ENCODE data around the gene MTPN. TPM values are rescaled to one million over a fixed set of nuclear protein-coding genes. Genes with fewer than 3 reads are reported as not detected.

MTPN gene
- total RNA-seq, 1 donor = 117 TPM

GRCh38 chr7:135939261-135939812 lies 37.8 kb downstream of the MTPN start:
- H3K79me2 ChIP-seq (ENCODE audit: insufficient read depth, low read length) = peaks cover 79% of the 10 kb centered on the region
- peaks cover 21% of the 10 kb centered on the region for H4K20me1 ChIP-seq (ENCODE audit: insufficient read depth, low read length)
- no peak overlapping the region for H3K4me3 ChIP-seq (ENCODE audit: insufficient read depth, low read length)
- H3K36me3 ChIP-seq (ENCODE audit: insufficient read depth, low read length) = peaks cover 5% of the 10 kb centered on the region
- H3K27me3 ChIP-seq (ENCODE audit: insufficient read depth, low read length) = no peaks in the 10 kb centered on the region
- H2AFZ ChIP-seq (ENCODE audit: low read length) = no peak overlapping the region
- no peak overlapping the region for H3K27ac ChIP-seq (ENCODE audit: low read depth, low read length)
- DNase-seq (ENCODE audit: insufficient read length, low spot score, missing footprints) = no peak
- no peaks in the 10 kb centered on the region for H3K9me3 ChIP-seq (ENCODE audit: low read depth, low read length)
- no peak for TF ChIP-seq CTCF (IDR thresholded peaks at IDR 0.05; ENCODE audit: extremely low read depth, low read depth, low read length)
- H3K4me2 ChIP-seq (ENCODE audit: insufficient read depth, low read length) = no peak overlapping the region
- H3K4me1 ChIP-seq (ENCODE audit: insufficient read depth, low read length) = peaks cover 6% of the 10 kb centered on the region

- H3K9me3 ChIP-seq (ENCODE audit: low read depth, low read length) = no peaks in the 10 kb centered on the region
- H3K36me3 ChIP-seq (ENCODE audit: insufficient read depth, low read length) = peaks cover 5% of the 10 kb centered on the region
- peaks cover 24% of the 10 kb centered on the region for H4K20me1 ChIP-seq (ENCODE audit: insufficient read depth, low read length)
- H3K27me3 ChIP-seq (ENCODE audit: insufficient read depth, low read length) = no peaks in the 10 kb centered on the region
- peaks cover 4% of the 10 kb centered on the region for H3K4me1 ChIP-seq (ENCODE audit: insufficient read depth, low read length)
- H3K79me2 ChIP-seq (ENCODE audit: insufficient read depth, low read length) = peaks cover 85% of the 10 kb centered on the region
- no peak for TF ChIP-seq CTCF (IDR thresholded peaks at IDR 0.05; ENCODE audit: extremely low read depth, low read depth, low read length)
- no peak overlapping the region for H2AFZ ChIP-seq (ENCODE audit: low read length)
- H3K4me2 ChIP-seq (ENCODE audit: insufficient read depth, low read length) = no peak overlapping the region
- H3K27ac ChIP-seq (ENCODE audit: low read depth, low read length) = no peak overlapping the region
- H3K4me3 ChIP-seq (ENCODE audit: insufficient read depth, low read length) = no peak overlapping the region
- no peak for DNase-seq (ENCODE audit: insufficient read length, low spot score, missing footprints)
Measured at GRCh38 chr7:135938563-135938962, 38.6 kb downstream of the MTPN start.

- no peaks in the 10 kb centered on the region for H3K27me3 ChIP-seq (ENCODE audit: insufficient read depth, low read length)
- peaks cover 85% of the 10 kb centered on the region for H3K79me2 ChIP-seq (ENCODE audit: insufficient read depth, low read length)
- no peak overlapping the region for H3K4me3 ChIP-seq (ENCODE audit: insufficient read depth, low read length)
- no peak overlapping the region for H3K4me2 ChIP-seq (ENCODE audit: insufficient read depth, low read length)
- TF ChIP-seq CTCF (IDR thresholded peaks at IDR 0.05; ENCODE audit: extremely low read depth, low read depth, low read length) = no peak
- H3K9me3 ChIP-seq (ENCODE audit: low read depth, low read length) = no peaks in the 10 kb centered on the region
- no peak for DNase-seq (ENCODE audit: insufficient read length, low spot score, missing footprints)
- H3K36me3 ChIP-seq (ENCODE audit: insufficient read depth, low read length) = peaks cover 5% of the 10 kb centered on the region
- H3K4me1 ChIP-seq (ENCODE audit: insufficient read depth, low read length) = peaks cover 3% of the 10 kb centered on the region
- no peak overlapping the region for H3K27ac ChIP-seq (ENCODE audit: low read depth, low read length)
- no peak overlapping the region for H2AFZ ChIP-seq (ENCODE audit: low read length)
- H4K20me1 ChIP-seq (ENCODE audit: insufficient read depth, low read length) = peaks cover 24% of the 10 kb centered on the region
Measured at GRCh38 chr7:135938086-135938485, 39.1 kb downstream of the MTPN start.

- Histone ChIP-seq H3K9me3 (ENCODE audit: low read depth, low read length) (no peaks in the 10 kb centered on the region), H3K27me3 (ENCODE audit: insufficient read depth, low read length) (no peaks in the 10 kb centered on the region), H2AFZ (ENCODE audit: low read length) (no peak overlapping the region), H3K4me1 (ENCODE audit: insufficient read depth, low read length) (peaks cover 3% of the 10 kb centered on the region), H3K4me3 (ENCODE audit: insufficient read depth, low read length) (no peak overlapping the region), H4K20me1 (ENCODE audit: insufficient read depth, low read length) (peaks cover 15% of the 10 kb centered on the region), H3K36me3 (ENCODE audit: insufficient read depth, low read length) (no peaks in the 10 kb centered on the region), H3K79me2 (ENCODE audit: insufficient read depth, low read length) (peaks cover 83% of the 10 kb centered on the region), H3K4me2 (ENCODE audit: insufficient read depth, low read length) (no peak overlapping the region), H3K27ac (ENCODE audit: low read depth, low read length) (no peak overlapping the region)
- DNase-seq (ENCODE audit: insufficient read length, low spot score, missing footprints) = no peak
- no peak for TF ChIP-seq CTCF (IDR thresholded peaks at IDR 0.05; ENCODE audit: extremely low read depth, low read depth, low read length)
Measured at GRCh38 chr7:135936497-135937217, 40.5 kb downstream of the MTPN start.
